NT2/D1 (cell line): ENCODE data around the gene DYNC1LI1.

Experiments
- SUZ12 ChIP-seq: IDR thresholded peaks from 2 replicates; pipeline ENCODE4 v1.6.1; 2011; ENCODE audit not compliant: insufficient read length, insufficient read depth; ENCODE audit errors: extremely low read depth
- YY1 ChIP-seq: IDR thresholded peaks from 2 replicates; pipeline ENCODE4 v1.6.1; 2011; ENCODE audit not compliant: insufficient read length, insufficient read depth
- ZNF274 ChIP-seq: IDR thresholded peaks from 2 replicates; pipeline ENCODE4 v1.6.1; 2011; ENCODE audit warnings: mild to moderate bottlenecking, low read depth, low read length

DNA sequence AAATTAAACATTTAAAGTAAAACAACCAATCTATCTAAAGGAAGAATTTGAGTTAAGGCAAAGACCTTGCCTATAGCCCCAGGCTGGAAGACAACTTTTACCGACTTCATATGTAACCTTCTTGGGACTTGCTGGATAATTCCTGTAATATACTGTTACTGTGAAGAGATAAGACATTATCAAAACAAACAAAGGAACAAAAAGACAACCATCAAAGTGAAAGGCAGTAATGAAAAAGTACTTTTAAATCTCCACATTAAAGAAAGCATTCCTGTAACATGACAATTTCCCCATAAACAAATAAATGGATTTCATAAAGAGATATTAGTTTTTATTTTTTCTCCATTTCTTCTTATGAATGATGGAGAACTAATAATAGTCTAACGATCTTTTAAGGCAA is 70.4 kb downstream of the DYNC1LI1 start:
- TF ChIP-seq YY1, result no peak
- TF ChIP-seq SUZ12, result no peak
- no peak for TF ChIP-seq ZNF274
